Forelimb muscle (tissue), 1 donor: Measurements from ENCODE around the gene ZNF747. TPM values are rescaled to one million over a fixed set of nuclear protein-coding genes. Genes with fewer than 3 reads are reported as not detected.
"Not testable (repeated sequence)": the region's sequence is repeated elsewhere in the genome, so short reads cannot be mapped to it uniquely, and the experiment has no call there.

Experiments used
- DNase-seq: peaks from one replicate; pipeline ENCODE4 v3.0.0-alpha.2; 2013; ENCODE audit warnings: low read depth
- polyA plus RNA-seq: library from polyadenylated mRNA; unstranded; fragments of 120-200 nt; gene quantifications from one replicate; pipeline ENCODE4 v1.2.1, GENCODE V29; 2013; ENCODE audit not compliant: insufficient read length

The ZNF747 gene
- polyA plus RNA-seq, 1 donor = 6.5 TPM

- DNase-seq = no peak
Observed at GRCh38 chr16:30533748-30534367, 800 bp downstream of the ZNF747 start.

GRCh38 chr16:30533146-30533522, 1.5 kb downstream of the ZNF747 start:
- DNase-seq = no peak

- DNase-seq = no peak
Observed at GRCh38 chr16:30532285-30533145, 2.1 kb downstream of the ZNF747 start.

- no peak for DNase-seq
Observed at GRCh38 chr16:30530163-30531037, 4.3 kb downstream of the ZNF747 start.

- no peak for DNase-seq
Observed at GRCh38 chr16:30528799-30529457, 5.7 kb downstream of the ZNF747 start.

GRCh38 chr16:30527635-30528178, 7.0 kb downstream of the ZNF747 start:
- DNase-seq = no peak

- peak; percentile 89 for DNase-seq
Observed at GRCh38 chr16:30526823-30527634, 7.6 kb downstream of the ZNF747 start.

- no peak for DNase-seq
Observed at GRCh38 chr16:30526137-30526822, 8.4 kb downstream of the ZNF747 start, which contains the start of gene ZNF768. Gene ZNF768 (minus strand): TSS chr16:30526566. CDS start chr16:30526413, 153 bp downstream.

GRCh38 chr16:30525844-30526136, 8.9 kb downstream of the ZNF747 start:
- DNase-seq = no peak

- DNase-seq = no peak
Observed at GRCh38 chr16:30524575-30525568, 9.8 kb downstream of the ZNF747 start.

GRCh38 chr16:30523768-30524574, 10.7 kb downstream of the ZNF747 start:
- no peak for DNase-seq

GRCh38 chr16:30522702-30523463, 11.8 kb downstream of the ZNF747 start:
- not testable (repeated sequence) for DNase-seq

- DNase-seq = no peak
Observed at GRCh38 chr16:30521873-30522641, 12.6 kb downstream of the ZNF747 start.

GRCh38 chr16:30521476-30521872, 13.2 kb downstream of the ZNF747 start:
- no peak for DNase-seq

- no peak for DNase-seq
Observed at GRCh38 chr16:30519120-30520049, 15.3 kb downstream of the ZNF747 start.
